ENCODE results near the gene UBE3A.
A peak's percentile ranks its signal among the peaks of the same experiment; 100 is the strongest.
"Not testable (repeated sequence)": the region's sequence is repeated elsewhere in the genome, so short reads cannot be mapped to it uniquely, and the experiment has no call there.

Gene UBE3A

DNA sequence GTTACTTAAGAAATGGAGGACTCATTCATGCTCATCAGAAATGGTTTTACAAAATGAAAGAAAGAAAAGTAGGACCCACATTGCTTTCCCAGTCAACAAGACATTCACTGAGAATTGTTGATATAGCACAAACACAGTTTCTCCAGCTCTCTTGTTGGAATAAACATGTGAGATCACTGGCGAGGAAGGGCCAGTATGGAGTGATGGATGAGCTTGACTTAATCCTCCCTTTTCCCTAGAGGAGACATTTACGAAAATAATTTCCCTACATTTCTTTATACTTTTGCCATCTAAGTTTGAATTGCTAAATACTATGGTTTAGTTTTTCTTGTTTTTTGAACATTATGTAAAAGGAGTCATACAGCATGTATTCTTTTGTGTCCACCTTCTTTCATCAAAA lies 15.9 kb upstream of the UBE3A start:
- H3K36me3 Mint-ChIP-seq (ENCODE audit: low read depth): no peaks in the 10 kb centered on the region
- no peaks in the 10 kb centered on the region for H3K27me3 Mint-ChIP-seq (ENCODE audit: low read depth)
- H3K9me3 Mint-ChIP-seq: peaks cover 24% of the 10 kb centered on the region
- no peak overlapping the region for H3K4me3 Mint-ChIP-seq
- H3K4me1 Mint-ChIP-seq (ENCODE audit: low read depth): no peaks in the 10 kb centered on the region
- no peak overlapping the region for H3K27ac Mint-ChIP-seq

DNA sequence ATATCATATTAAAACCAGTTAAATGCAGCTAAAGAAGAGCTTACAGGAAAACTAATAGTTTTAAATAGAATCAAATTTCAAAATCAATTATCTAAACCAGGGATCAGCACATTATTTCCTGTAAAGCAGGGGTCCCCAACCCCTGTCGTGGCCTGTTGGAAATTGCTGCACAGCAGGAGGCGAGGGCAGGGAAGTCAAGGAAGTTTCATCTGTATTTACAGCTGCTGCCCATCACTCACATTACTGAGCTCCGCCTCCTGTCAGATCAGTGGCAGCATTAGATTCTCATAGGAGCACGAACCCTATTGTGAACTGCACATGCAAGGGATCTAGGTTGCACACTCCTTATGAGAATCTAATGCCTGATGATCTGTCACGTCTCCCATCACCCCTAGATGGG lies 14.4 kb upstream of the UBE3A start:
- not testable (repeated sequence) for H3K4me3 Mint-ChIP-seq; H3K27ac Mint-ChIP-seq; H3K36me3 Mint-ChIP-seq (ENCODE audit: low read depth); H3K27me3 Mint-ChIP-seq (ENCODE audit: low read depth); H3K4me1 Mint-ChIP-seq (ENCODE audit: low read depth)
- peaks cover 24% of the 10 kb centered on the region for H3K9me3 Mint-ChIP-seq

- no peaks in the 10 kb centered on the region for H3K4me1 Mint-ChIP-seq (ENCODE audit: low read depth)
- no peak overlapping the region for H3K27ac Mint-ChIP-seq
- no peak overlapping the region for H3K4me3 Mint-ChIP-seq
- peaks cover 17% of the 10 kb centered on the region for H3K9me3 Mint-ChIP-seq
- no peaks in the 10 kb centered on the region for H3K27me3 Mint-ChIP-seq (ENCODE audit: low read depth)
- H3K36me3 Mint-ChIP-seq (ENCODE audit: low read depth): no peaks in the 10 kb centered on the region
Observed at GRCh38 chr15:25451501-25451900, 12.7 kb upstream of the UBE3A start.

DNA sequence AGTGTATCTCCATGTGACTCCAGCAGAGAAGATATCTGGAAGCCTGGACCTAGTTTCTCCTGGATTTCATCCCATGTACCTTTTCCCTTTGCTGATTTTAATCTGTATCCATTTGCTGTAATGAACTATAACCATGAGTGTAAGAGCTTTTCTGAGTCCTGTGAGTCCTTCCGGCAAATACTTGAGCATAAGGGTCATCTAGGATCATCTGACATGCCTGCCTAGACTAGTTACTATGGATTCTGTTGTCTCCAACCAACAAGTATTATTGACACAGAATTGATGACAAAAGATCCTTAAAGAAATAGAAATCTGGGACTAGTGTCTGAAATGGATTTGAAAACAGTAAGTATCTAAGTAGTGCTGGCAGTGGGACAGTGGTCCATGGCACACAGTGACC lies 11.3 kb upstream of the UBE3A start:
- no peaks in the 10 kb centered on the region for H3K4me1 Mint-ChIP-seq (ENCODE audit: low read depth)
- H3K27me3 Mint-ChIP-seq (ENCODE audit: low read depth): no peaks in the 10 kb centered on the region
- H3K27ac Mint-ChIP-seq: no peak overlapping the region
- no peak overlapping the region for H3K4me3 Mint-ChIP-seq
- peaks cover 13% of the 10 kb centered on the region for H3K9me3 Mint-ChIP-seq
- H3K36me3 Mint-ChIP-seq (ENCODE audit: low read depth): no peaks in the 10 kb centered on the region

GRCh38 chr15:25446076-25446475 lies 7.3 kb upstream of the UBE3A start:
- Mint-ChIP-seq H3K9me3 (peaks cover 7% of the 10 kb centered on the region), H3K4me1 (ENCODE audit: low read depth) (no peaks in the 10 kb centered on the region), H3K27ac (no peak overlapping the region), H3K27me3 (ENCODE audit: low read depth) (no peaks in the 10 kb centered on the region), H3K36me3 (ENCODE audit: low read depth) (peaks cover 2% of the 10 kb centered on the region), H3K4me3 (no peak overlapping the region)

DNA sequence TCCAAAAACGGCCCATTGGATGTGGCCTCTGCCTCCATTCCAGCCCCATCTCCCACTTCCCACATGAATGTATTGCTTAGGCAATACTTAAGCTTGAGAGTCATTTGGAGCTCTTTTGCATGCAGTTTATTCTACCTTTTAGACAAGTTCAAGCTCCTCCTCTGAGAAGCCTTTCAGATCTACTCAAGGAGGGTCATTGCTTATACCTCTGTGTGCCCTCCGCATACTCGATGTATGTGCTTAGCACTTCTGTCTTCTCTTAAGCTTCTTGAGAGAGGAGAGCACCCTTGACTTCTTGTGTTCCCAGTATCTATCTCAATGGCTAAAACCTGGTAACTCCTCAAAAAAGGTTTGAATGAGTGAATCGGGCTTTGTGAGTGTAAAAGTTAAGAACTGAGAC lies 6.6 kb upstream of the UBE3A start:
- Mint-ChIP-seq H3K36me3 (ENCODE audit: low read depth) (peaks cover 2% of the 10 kb centered on the region), H3K9me3 (peaks cover 12% of the 10 kb centered on the region), H3K27me3 (ENCODE audit: low read depth) (no peaks in the 10 kb centered on the region), H3K27ac (no peak overlapping the region), H3K4me3 (no peak overlapping the region), H3K4me1 (ENCODE audit: low read depth) (no peaks in the 10 kb centered on the region)

GRCh38 chr15:25441111-25441510 lies 2.3 kb upstream of the UBE3A start:
- H3K4me3 Mint-ChIP-seq: peak overlapping the region; percentile 29

DNA sequence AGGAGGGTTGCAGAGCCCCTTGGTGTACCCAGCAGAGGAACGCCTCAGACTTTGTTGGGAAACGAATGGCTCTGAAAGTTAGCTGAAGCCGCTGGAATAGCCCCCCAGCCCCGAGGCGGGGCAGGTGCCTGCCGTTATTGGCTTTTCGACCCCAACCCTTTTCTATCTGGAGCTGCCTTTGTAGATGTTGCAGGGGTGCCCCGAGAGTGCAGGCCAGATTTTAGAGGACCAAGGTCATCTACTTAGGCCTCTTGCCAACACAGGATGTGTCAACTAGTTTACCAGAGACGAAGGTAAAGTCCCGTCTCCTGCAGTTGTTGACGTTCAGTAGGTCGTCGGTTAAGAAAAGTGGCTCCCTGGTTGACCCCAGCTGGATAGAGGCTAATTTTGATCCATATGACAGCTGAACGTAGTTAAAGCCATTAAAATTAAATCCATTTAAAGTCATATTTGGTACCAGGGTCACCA lies 579 bp upstream of the UBE3A start:
- Mint-ChIP-seq H3K27ac (peak overlapping the region; percentile 81), H3K9me3 (peaks cover 7% of the 10 kb centered on the region), H3K4me3 (peak overlapping the region; percentile 77), H3K36me3 (ENCODE audit: low read depth) (peaks cover 6% of the 10 kb centered on the region), H3K27me3 (ENCODE audit: low read depth) (no peaks in the 10 kb centered on the region), H3K4me1 (ENCODE audit: low read depth) (peaks cover 21% of the 10 kb centered on the region)

More at GRCh38 chr15:25441111-25441510, 2.3 kb upstream of the UBE3A start:
- H3K4me1 Mint-ChIP-seq (ENCODE audit: low read depth): peaks cover 16% of the 10 kb centered on the region
- H3K9me3 Mint-ChIP-seq: peaks cover 7% of the 10 kb centered on the region
- H3K27me3 Mint-ChIP-seq (ENCODE audit: low read depth): no peaks in the 10 kb centered on the region
- H3K27ac Mint-ChIP-seq: no peak overlapping the region
- H3K36me3 Mint-ChIP-seq (ENCODE audit: low read depth): peaks cover 6% of the 10 kb centered on the region

DNA sequence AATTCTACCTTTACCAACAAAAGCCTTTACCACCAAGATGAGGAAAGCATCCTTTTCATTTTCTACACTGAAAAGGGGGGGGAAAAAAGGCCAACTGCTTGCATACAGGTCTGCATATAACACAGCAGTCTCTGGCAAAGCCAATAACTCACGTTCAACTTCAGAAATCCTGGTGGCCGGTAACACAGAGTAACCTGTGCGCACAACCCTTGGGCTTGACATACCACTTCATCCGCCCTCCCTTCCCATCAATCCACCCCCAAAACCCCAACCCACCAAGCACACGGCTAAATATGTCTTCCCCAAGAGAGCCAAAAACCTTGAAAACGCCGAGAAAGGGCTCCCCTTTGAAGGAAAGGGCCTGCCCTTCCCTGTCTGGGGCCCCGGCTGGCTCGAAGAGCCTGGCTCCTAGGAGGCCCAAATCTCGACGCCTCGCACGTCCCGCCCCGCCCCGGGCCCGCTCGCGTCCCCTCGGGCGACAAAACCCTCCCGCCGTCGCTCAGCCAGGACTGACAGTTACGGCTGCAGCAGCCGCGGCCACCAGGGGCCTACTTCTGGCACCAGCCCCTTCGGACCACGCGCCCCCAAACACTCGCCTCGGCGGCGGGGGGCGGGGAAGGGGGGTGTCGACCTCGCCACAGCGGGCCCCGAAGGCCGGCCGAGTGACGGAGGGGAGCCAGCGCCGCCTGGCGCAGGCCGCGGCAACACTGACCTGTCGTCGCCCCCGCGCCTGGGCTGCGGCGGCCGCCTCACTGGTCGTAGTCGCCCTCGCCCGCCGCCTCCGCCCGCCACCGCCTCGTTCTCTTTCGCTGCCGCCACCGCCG lies 835 bp downstream of the UBE3A start:
- Mint-ChIP-seq H3K4me3 (peak overlapping the region; percentile 93), H3K4me1 (ENCODE audit: low read depth) (peaks cover 21% of the 10 kb centered on the region), H3K27ac (peak overlapping the region; percentile 93), H3K27me3 (ENCODE audit: low read depth) (no peaks in the 10 kb centered on the region), H3K9me3 (peaks cover 7% of the 10 kb centered on the region), H3K36me3 (ENCODE audit: low read depth) (peaks cover 6% of the 10 kb centered on the region)

DNA sequence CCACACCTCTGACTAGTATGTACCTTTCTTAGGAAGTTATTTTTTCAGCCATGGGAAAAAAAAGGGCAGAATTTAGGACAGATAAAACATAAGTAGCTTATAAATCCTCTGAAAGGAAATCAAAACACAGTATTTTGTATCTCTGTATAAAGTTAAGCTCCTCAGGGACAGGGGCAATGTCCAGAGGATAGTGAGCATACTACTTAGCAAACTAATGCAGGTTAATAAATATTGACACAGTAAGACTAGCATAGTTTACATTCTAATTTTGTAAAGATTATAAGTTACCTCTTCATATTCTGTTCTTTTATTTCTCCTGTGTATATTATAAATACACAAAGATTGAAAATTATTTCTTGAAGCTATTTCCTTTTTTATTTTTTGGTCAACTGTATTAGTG lies 2.1 kb downstream of the UBE3A start:
- Mint-ChIP-seq H3K27ac (no peak overlapping the region), H3K9me3 (peaks cover 7% of the 10 kb centered on the region)

DNA sequence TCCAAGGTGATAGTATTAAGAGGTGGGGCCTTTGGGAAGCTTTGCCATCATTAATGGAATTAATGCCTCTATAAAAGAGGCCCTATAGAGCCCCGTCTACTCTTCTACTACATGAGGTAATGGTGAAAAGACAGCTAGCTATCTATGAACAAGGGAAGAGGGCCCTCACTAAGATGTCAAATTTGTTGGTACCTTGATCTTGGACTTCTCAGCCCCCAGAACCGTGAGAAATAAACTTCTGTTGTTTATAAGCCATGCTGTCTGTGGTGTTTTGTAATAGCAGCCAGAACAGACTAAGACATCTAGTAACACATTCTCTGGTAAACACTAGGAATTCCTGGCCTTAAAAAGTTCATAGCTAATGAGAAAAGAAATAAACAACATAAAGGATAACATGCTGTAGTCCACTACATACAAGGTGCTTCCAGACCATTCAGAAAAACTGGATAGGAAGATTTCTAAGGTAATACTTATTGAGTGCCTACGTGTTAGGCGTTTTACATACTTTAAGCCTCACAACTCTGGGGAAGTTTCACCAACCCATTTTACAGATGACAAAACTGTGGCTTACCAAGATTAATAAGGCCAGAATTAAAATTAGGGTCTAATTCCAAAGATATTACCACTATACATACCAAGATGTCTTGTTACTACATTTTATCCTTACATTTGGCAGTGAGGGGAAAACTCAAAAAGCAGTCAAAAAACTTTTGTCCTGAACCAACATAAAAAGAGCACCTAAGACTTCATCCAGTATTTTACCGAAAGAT lies 3.2 kb downstream of the UBE3A start:
- H3K27ac Mint-ChIP-seq: no peak overlapping the region
- peaks cover 4% of the 10 kb centered on the region for H3K36me3 Mint-ChIP-seq (ENCODE audit: low read depth)
- peak overlapping the region; percentile 67 for H3K4me3 Mint-ChIP-seq
- no peaks in the 10 kb centered on the region for H3K27me3 Mint-ChIP-seq (ENCODE audit: low read depth)
- H3K9me3 Mint-ChIP-seq: peaks cover 2% of the 10 kb centered on the region
- peaks cover 23% of the 10 kb centered on the region for H3K4me1 Mint-ChIP-seq (ENCODE audit: low read depth)

More for the DNA sequence above, 2.1 kb downstream of the UBE3A start:
- Mint-ChIP-seq H3K36me3 (ENCODE audit: low read depth) (peaks cover 4% of the 10 kb centered on the region), H3K4me1 (ENCODE audit: low read depth) (peaks cover 23% of the 10 kb centered on the region), H3K4me3 (no peak overlapping the region), H3K27me3 (ENCODE audit: low read depth) (no peaks in the 10 kb centered on the region)

DNA sequence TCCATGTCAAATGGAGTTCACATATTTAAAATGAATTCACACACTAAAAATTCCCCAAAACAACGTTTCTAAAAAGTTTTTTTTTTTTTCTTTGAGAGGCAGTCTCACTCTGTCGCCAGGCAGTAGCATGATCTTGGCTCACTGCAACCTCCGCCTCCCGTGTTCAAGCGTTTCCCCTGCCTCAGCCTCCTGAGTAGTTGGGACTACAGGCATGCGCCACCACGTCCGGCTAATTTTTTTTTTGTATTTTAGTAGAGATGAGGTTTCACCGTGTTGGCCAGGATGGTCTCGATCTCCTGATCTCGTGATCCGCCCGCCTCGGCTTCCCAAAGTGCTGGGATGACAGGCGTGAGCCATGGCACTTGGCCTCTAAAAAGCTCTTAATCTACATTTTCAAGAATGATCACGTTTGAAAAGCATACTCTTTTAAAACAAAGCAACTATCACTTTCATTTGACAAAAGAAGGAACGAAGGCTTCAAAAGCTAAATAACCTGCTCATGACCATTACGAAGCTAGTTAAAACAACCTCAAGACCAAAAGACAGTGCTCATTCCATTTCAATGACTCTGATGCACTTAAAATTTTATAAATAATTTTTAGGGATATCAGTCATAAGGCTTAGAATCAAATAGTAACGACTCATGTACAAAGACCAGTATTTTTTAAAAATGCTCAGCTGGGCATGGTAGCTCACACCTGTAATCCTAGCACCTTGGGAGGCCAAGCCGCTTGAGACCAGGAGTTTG lies 5.5 kb downstream of the UBE3A start:
- Mint-ChIP-seq H3K27ac (no peak overlapping the region), H3K27me3 (ENCODE audit: low read depth) (no peaks in the 10 kb centered on the region), H3K36me3 (ENCODE audit: low read depth) (peaks cover 7% of the 10 kb centered on the region), H3K4me1 (ENCODE audit: low read depth) (peaks cover 22% of the 10 kb centered on the region), H3K9me3 (no peaks in the 10 kb centered on the region), H3K4me3 (no peak overlapping the region)

DNA sequence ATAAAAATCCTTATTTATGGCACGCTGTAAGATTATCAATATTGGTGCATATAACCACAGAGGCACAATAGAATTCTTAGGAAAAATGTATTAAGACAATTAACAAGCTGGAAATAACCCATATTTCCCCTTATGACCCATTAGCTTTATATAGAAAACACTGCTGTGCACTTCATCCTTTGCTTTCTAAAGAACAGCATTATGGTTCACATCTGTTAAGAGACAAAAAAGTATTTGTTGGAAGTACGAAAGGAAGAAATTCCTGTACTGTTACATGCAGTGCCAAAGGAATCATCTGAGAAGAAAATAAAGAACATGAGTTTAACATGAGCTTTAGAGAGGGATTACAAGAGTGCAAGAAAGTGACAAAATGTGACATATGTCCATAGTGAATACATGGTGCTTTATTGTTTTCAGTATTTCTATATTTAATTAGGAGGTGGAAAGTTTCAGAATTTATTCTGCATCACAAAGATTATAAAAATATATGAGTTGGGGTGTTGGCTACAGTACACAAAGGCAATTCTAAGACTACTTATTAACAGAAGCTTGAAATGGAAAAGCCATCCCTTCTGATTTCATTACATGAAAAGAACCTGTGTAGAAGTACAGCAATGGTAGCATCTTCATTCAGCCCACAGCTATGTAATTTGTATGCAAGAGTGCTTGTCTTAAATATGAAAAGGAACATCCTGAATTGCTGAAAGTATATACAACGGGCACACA lies 6.8 kb downstream of the UBE3A start:
- Mint-ChIP-seq H3K36me3 (ENCODE audit: low read depth) (peaks cover 9% of the 10 kb centered on the region), H3K4me3 (no peak overlapping the region), H3K27ac (no peak overlapping the region), H3K4me1 (ENCODE audit: low read depth) (peaks cover 23% of the 10 kb centered on the region), H3K9me3 (peaks cover under 1% of the 10 kb centered on the region), H3K27me3 (ENCODE audit: low read depth) (no peaks in the 10 kb centered on the region)

DNA sequence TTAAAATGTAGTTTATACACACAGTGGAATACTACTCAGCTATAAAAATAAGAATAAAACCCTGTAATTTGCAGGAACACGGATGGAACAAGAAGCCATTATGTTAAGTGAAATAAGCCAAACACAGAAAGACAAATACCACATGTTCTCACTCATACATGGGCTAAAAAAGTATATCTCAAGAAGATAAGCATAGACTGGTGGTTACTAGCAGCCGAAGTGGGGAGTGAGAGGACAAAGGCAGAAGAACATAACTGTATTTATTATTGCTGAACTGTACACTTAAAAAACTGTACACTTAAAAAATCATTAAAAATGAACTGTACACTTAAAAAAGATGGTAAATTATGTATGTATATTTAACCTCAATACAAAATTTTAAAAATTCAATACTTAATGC lies 11.0 kb downstream of the UBE3A start:
- Mint-ChIP-seq H3K27me3 (ENCODE audit: low read depth) (no peaks in the 10 kb centered on the region), H3K27ac (no peak overlapping the region), H3K9me3 (peaks cover 8% of the 10 kb centered on the region), H3K4me3 (no peak overlapping the region), H3K4me1 (ENCODE audit: low read depth) (peaks cover 19% of the 10 kb centered on the region), H3K36me3 (ENCODE audit: low read depth) (peaks cover 22% of the 10 kb centered on the region)

Measured in T-helper 1 cell treated with Interleukin-12 subunit alpha and Interleukin-12 subunit beta and Interleukin-4 antibody, amounts not matched to agents 30 μg/mL and 1 μg/mL, for 36 hours (primary cell).